ENCODE measurements around the gene SLC40A1. TPM values are rescaled to one million over a fixed set of nuclear protein-coding genes. Genes with fewer than 3 reads are reported as not detected.

The SLC40A1 gene
- total and polyA plus RNA-seq, 2 of the 13 experiments (the other 11 are each of a cell fraction or from before 2014, with no cell fraction given) = 10.6 to 24.9 TPM

DNA sequence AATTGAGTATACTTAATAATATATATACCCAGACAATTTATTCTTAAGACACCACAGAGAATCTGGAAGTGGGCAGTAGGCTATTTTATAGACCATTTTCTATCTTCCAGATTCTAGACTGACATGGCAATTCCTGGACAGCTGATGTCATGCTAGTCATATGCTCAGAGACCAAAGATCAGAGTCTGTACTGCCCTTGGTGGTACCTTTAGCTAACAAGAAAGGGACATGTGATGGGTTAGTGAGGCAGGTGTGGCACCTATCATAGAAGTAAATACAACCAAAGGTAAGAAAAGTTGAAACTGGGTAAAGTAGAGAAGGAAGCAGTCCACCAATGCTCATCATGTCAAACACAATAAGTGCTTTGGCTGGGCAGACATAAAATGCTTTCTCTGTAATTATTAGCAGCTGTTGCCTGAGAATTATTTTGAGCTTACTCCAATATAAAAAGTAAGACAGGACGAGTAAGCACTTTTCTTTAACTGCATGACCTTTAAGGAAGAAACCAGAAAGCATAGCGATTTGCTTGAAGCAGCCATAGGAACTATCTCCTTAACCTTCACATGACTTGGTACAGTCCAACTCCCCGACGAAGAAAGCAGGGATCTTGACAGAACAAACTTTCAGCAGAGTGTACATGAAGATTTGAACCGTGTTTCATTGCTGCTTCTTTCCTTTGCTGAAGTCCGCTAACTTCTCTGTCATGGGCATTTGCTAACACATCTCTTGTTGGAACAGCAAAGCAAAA, 47.1 kb downstream of the SLC40A1 start (continued):
- 0 out of 4 replicates have a peak, but pooled peaks of 1 of the 2 experiments have one; percentile 21 for TF ChIP-seq KLF16 (CRISPR knock-in tag; IDR thresholded peaks at IDR 0.05)
- TF ChIP-seq NFYC (CRISPR knock-in tag; IDR thresholded peaks at IDR 0.05) = no peak
- TF ChIP-seq, protein P1, sequence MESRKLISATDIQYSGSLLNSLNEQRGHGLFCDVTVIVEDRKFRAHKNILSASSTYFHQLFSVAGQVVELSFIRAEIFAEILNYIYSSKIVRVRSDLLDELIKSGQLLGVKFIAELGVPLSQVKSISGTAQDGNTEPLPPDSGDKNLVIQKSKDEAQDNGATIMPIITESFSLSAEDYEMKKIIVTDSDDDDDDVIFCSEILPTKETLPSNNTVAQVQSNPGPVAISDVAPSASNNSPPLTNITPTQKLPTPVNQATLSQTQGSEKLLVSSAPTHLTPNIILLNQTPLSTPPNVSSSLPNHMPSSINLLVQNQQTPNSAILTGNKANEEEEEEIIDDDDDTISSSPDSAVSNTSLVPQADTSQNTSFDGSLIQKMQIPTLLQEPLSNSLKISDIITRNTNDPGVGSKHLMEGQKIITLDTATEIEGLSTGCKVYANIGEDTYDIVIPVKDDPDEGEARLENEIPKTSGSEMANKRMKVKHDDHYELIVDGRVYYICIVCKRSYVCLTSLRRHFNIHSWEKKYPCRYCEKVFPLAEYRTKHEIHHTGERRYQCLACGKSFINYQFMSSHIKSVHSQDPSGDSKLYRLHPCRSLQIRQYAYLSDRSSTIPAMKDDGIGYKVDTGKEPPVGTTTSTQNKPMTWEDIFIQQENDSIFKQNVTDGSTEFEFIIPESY (CRISPR knock-in tag; IDR thresholded peaks at IDR 0.05) = no peak
- TF ChIP-seq CBX2 (IDR thresholded peaks at IDR 0.05; ENCODE audit: low read depth, low read length) = no peak
- no peak for TF ChIP-seq CBX2 (CRISPR knock-in tag; IDR thresholded peaks at IDR 0.05; ENCODE audit: low read depth)
- no peak for TF ChIP-seq BHLHE40 (IDR thresholded peaks at IDR 0.05; ENCODE audit: low read length)
- TF ChIP-seq YY1 (IDR thresholded peaks at IDR 0.05; ENCODE audit: insufficient read depth, insufficient replicate concordance, low read depth, low read length) = no peak
- TF ChIP-seq CREB1 (IDR thresholded peaks at IDR 0.05) = no peak
- TF ChIP-seq CREB1 (CRISPR knock-in tag; IDR thresholded peaks at IDR 0.05) = no peak
- 0 out of 2 replicates have a peak, but pooled peaks have one; percentile 25 for TF ChIP-seq PBX2 (CRISPR knock-in tag; IDR thresholded peaks at IDR 0.05)
- TF ChIP-seq ZNF557 (CRISPR knock-in tag; IDR thresholded peaks at IDR 0.05) = no peak
- TF ChIP-seq, protein P2, sequence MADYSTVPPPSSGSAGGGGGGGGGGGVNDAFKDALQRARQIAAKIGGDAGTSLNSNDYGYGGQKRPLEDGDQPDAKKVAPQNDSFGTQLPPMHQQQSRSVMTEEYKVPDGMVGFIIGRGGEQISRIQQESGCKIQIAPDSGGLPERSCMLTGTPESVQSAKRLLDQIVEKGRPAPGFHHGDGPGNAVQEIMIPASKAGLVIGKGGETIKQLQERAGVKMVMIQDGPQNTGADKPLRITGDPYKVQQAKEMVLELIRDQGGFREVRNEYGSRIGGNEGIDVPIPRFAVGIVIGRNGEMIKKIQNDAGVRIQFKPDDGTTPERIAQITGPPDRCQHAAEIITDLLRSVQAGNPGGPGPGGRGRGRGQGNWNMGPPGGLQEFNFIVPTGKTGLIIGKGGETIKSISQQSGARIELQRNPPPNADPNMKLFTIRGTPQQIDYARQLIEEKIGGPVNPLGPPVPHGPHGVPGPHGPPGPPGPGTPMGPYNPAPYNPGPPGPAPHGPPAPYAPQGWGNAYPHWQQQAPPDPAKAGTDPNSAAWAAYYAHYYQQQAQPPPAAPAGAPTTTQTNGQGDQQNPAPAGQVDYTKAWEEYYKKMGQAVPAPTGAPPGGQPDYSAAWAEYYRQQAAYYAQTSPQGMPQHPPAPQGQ (CRISPR knock-in tag; IDR thresholded peaks at IDR 0.05; ENCODE audit: borderline replicate concordance) = no peak
- TF ChIP-seq KAT8 (CRISPR knock-in tag; IDR thresholded peaks at IDR 0.05) = no peak
- 0 out of 2 replicates have a peak, but pooled peaks have one; percentile 17 for TF ChIP-seq TGIF2 (CRISPR knock-in tag; IDR thresholded peaks at IDR 0.05)
- TF ChIP-seq, protein P3, sequence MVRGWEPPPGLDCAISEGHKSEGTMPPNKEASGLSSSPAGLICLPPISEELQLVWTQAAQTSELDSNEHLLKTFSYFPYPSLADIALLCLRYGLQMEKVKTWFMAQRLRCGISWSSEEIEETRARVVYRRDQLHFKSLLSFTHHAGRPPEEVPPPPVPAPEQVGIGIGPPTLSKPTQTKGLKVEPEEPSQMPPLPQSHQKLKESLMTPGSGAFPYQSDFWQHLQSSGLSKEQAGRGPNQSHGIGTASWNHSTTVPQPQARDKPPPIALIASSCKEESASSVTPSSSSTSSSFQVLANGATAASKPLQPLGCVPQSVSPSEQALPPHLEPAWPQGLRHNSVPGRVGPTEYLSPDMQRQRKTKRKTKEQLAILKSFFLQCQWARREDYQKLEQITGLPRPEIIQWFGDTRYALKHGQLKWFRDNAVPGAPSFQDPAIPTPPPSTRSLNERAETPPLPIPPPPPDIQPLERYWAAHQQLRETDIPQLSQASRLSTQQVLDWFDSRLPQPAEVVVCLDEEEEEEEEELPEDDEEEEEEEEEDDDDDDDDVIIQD (CRISPR knock-in tag; IDR thresholded peaks at IDR 0.05; ENCODE audit: low read depth) = peak; percentile 95; the same call in 1 of the 2 replicates
- no peak; the same call in 2 of the 3 replicates for TF ChIP-seq MXI1 (IDR thresholded peaks at IDR 0.05; ENCODE audit: borderline replicate concordance, low read depth, low read length)
- TF ChIP-seq, protein P4, sequence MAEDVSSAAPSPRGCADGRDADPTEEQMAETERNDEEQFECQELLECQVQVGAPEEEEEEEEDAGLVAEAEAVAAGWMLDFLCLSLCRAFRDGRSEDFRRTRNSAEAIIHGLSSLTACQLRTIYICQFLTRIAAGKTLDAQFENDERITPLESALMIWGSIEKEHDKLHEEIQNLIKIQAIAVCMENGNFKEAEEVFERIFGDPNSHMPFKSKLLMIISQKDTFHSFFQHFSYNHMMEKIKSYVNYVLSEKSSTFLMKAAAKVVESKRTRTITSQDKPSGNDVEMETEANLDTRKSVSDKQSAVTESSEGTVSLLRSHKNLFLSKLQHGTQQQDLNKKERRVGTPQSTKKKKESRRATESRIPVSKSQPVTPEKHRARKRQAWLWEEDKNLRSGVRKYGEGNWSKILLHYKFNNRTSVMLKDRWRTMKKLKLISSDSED (CRISPR knock-in tag; IDR thresholded peaks at IDR 0.05) = no peak
- TF ChIP-seq ZNF275 (CRISPR knock-in tag; IDR thresholded peaks at IDR 0.05; ENCODE audit: borderline replicate concordance) = no peak
- peak; percentile 54; the same call in 1 of the 2 replicates for TF ChIP-seq FOXA3 (CRISPR knock-in tag; IDR thresholded peaks at IDR 0.05)
- no peak for TF ChIP-seq HES4 (CRISPR knock-in tag; IDR thresholded peaks at IDR 0.05; ENCODE audit: borderline replicate concordance)
